Right lobe of liver (tissue), 4 donors: ENCODE results near the gene SNHG17.

Source experiments
- CTCF ChIP-seq, 4 donors: fragments of 200-600 bp in 3 of 4; fragments of 450-650 bp in 1 of 4; IDR thresholded peaks; one replicate each; pipeline versions ENCODE4 v1.5.1 to v1.8.0; 2016 to 2022; ENCODE audit warnings: antibody characterized with exemption in 4 of 4, mild to moderate bottlenecking in 2 of 4
- POLR2A ChIP-seq: fragments of 450-650 bp; IDR thresholded peaks from one replicate; pipeline ENCODE4 v1.6.1; 2017; ENCODE audit warnings: antibody characterized with exemption, mild to moderate bottlenecking
- donor health status: DM: no; HTN: no; CAD: no.
- donor health status: DM: no; HTN: no; CAD: no.
- donor health status: DM: no; HTN: yes; CAD: no.

GRCh38 chr20:38449046-38449445, 13.9 kb upstream of the SNHG17 start:
- TF ChIP-seq CTCF (IDR thresholded peaks at IDR 0.05), result no peak
- no peak for TF ChIP-seq POLR2A
